ENCODE measurements around the gene COQ8A. TPM values are rescaled to one million over a fixed set of nuclear protein-coding genes. Genes with fewer than 3 reads are reported as not detected.

COQ8A gene
- total RNA-seq, 1 experiment from 2014 or later, result 35.3 TPM

DNA sequence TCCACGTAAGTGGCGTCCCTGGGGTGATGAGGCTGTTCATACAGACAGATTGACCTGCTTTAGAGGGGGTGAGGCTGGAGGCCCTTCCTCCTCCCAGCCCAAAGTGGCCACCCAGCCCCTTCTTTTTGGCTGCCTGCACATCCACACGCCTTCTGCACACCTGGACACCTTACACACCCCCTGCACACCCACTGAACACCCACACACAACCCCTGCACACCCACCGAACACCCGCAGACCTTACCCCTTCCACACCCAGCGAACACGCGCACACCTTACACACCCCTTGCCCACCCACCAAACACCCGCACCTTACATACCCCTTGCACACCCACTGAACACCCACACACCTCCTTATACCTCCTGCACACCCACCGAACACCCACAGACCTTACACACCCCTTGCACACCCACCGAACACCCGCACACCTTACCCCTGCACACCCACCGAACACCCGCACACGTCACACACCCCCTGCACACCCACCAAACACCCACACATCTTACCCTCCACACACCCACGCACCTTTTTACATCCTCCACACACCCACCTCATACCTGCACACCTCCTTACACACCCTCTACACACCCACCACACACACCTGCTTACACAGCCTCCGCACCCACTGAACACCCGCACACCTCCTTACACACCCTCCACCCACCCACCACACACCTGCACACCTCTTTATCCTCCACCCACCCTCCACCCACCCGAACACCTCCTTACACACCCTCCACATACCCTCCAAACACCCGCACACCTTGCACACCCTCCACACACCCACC lies 37.7 kb downstream of the COQ8A start:
- intact Hi-C loops (cut with micrococcal nuclease), result no loop called here
- H4K20me1 ChIP-seq (ENCODE audit: insufficient read depth), result no peaks in the 10 kb centered on the region
- no TSS peak for BruUV-seq (replicated peaks)
- no peak for ATAC-seq
- H3K4me1 ChIP-seq (ENCODE audit: control insufficient read depth in 1 of 2, insufficient read depth in 2 of 2, low read length in 2 of 2), result no peaks in the 10 kb centered on the region
- RAD21 ChIA-PET (ENCODE audit: low non-redundant PET in 1 of 2, low total read pairs in 2 of 2, uncharacterized antibody in 2 of 2, unreplicated experiment in 2 of 2), result no interaction called here
- H3K79me2 ChIP-seq (ENCODE audit: insufficient read depth, low read length), result no peaks in the 10 kb centered on the region
- no peak overlapping the region for H3K9ac ChIP-seq (ENCODE audit: low read length)
- H3K4me2 ChIP-seq (ENCODE audit: low read length), result no peak overlapping the region
- H3K9me2 ChIP-seq (ENCODE audit: insufficient read depth), result no peaks in the 10 kb centered on the region
- H3K36me3 ChIP-seq (ENCODE audit: control insufficient read depth in 1 of 2, insufficient read depth in 2 of 2, low read length in 2 of 2), result no peaks in the 10 kb centered on the region
- no peak overlapping the region for H3K27ac ChIP-seq (ENCODE audit: low read depth, low read length)
- CTCF ChIA-PET, result no interaction called here
- TF ChIP-seq CBX3 (IDR thresholded peaks at IDR 0.05; ENCODE audit: low read depth) (no peak), ELF1 (IDR thresholded peaks at IDR 0.05; ENCODE audit: borderline replicate concordance, low read depth) (no peak), MAX (IDR thresholded peaks at IDR 0.05) (no peak), CTCF (IDR thresholded peaks at IDR 0.05 in 2 of 3, conservative IDR thresholded peaks at IDR 0.05 in 1 of 3; ENCODE audit: borderline replicate concordance in 1 of 3, insufficient read depth in 1 of 3, low read depth in 2 of 3, low read length in 2 of 3) (no peak), JUND (IDR thresholded peaks at IDR 0.05) (no peak)
- H3K9me3 ChIP-seq (ENCODE audit: control insufficient read depth in 1 of 2, insufficient read depth in 1 of 2, low read depth in 1 of 2, low read length in 2 of 2), result no peaks in the 10 kb centered on the region
- no peak overlapping the region for H3K4me3 ChIP-seq (replicated peaks in 1 of 2; ENCODE audit: low read depth in 1 of 2, low read length in 2 of 2)
- no peak overlapping the region for H2AFZ ChIP-seq (ENCODE audit: low read depth, low read length, poor library complexity, severe bottlenecking)
- POLR2A ChIA-PET, result no interaction called here
- DNase-seq (ENCODE audit: low read depth, low spot score), result no peak
- H3K27me3 ChIP-seq (ENCODE audit: insufficient read depth, low read length), result no peaks in the 10 kb centered on the region

DNA sequence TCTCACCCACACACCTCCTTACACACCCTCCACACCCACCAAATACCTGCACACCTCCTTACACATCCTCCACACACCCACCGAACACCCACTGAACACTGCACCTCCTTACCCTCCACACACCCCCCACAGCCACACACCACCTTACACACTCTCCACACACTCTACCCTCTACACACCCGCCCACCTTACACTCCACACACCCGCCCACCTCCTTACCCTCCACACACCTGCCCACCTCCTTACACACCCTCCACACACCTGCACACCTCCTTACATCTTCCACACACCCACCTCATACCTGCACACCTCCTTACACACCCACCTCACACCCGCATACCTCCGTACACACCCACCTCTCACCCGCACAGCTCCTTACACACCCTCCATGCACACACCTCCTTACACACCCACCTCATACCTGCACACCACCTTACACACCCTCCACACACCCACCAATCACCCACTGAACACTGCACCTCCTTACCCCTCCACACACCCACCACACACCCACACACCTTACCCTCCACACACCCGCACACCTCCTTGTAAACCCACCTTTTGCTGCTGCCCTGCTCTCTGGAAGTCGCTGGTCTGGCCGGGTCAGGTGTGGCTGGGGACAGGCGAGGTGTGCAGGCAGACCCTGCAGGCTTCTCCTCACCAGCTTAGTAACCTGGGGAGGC lies 38.5 kb downstream of the COQ8A start:
- H3K4me2 ChIP-seq (ENCODE audit: low read length), result no peak overlapping the region
- no peaks in the 10 kb centered on the region for H3K79me2 ChIP-seq (ENCODE audit: insufficient read depth, low read length)
- H3K4me3 ChIP-seq (replicated peaks in 1 of 2; ENCODE audit: low read depth in 1 of 2, low read length in 2 of 2), result no peak overlapping the region
- intact Hi-C loops (cut with micrococcal nuclease), result no loop called here
- H3K27me3 ChIP-seq (ENCODE audit: insufficient read depth, low read length), result no peaks in the 10 kb centered on the region
- ATAC-seq (no peak), DNase-seq (ENCODE audit: low read depth, low spot score) (no peak)
- no peak overlapping the region for H2AFZ ChIP-seq (ENCODE audit: low read depth, low read length, poor library complexity, severe bottlenecking)
- no peak overlapping the region for H3K27ac ChIP-seq (ENCODE audit: low read depth, low read length)
- no peaks in the 10 kb centered on the region for H3K36me3 ChIP-seq (ENCODE audit: control insufficient read depth in 1 of 2, insufficient read depth in 2 of 2, low read length in 2 of 2)
- no peaks in the 10 kb centered on the region for H3K9me3 ChIP-seq (ENCODE audit: control insufficient read depth in 1 of 2, insufficient read depth in 1 of 2, low read depth in 1 of 2, low read length in 2 of 2)
- CTCF ChIA-PET, result no interaction called here
- BruUV-seq (replicated peaks), result no TSS peak
- RAD21 ChIA-PET (ENCODE audit: low non-redundant PET in 1 of 2, low total read pairs in 2 of 2, uncharacterized antibody in 2 of 2, unreplicated experiment in 2 of 2), result no interaction called here
- TF ChIP-seq EZH2phosphoT487 (IDR thresholded peaks at IDR 0.05; ENCODE audit: borderline replicate concordance) (no peak), JUND (IDR thresholded peaks at IDR 0.05) (no peak), ATF3 (IDR thresholded peaks at IDR 0.05) (no peak)
- no peak overlapping the region for H3K9ac ChIP-seq (ENCODE audit: low read length)
- no peaks in the 10 kb centered on the region for H3K4me1 ChIP-seq (ENCODE audit: control insufficient read depth in 1 of 2, insufficient read depth in 2 of 2, low read length in 2 of 2)
- H3K9me2 ChIP-seq (ENCODE audit: insufficient read depth), result no peaks in the 10 kb centered on the region
- no peaks in the 10 kb centered on the region for H4K20me1 ChIP-seq (ENCODE audit: insufficient read depth)
- POLR2A ChIA-PET, result no interaction called here
